ENCODE data around the gene PRKCB. TPM values are rescaled to one million over a fixed set of nuclear protein-coding genes. Genes with fewer than 3 reads are reported as not detected.

PRKCB gene
- total and polyA plus RNA-seq, 2 of the 8 experiments (the other 6 are each of a cell fraction or from before 2014, with no cell fraction given) = 7.1 to 12.1 TPM

GRCh38 chr16:24027466-24027865, 191.7 kb downstream of the PRKCB start:
- H3K56ac ChIP-seq (replicated peaks; ENCODE audit: insufficient read length, low read depth, low read length) = no peak overlapping the region
- H3K79me1 ChIP-seq (ENCODE audit: low read depth, low read length) = no peaks in the 10 kb centered on the region
- H4K91ac ChIP-seq (replicated peaks; ENCODE audit: insufficient read length, low read length) = no peak overlapping the region
- H2BK20ac ChIP-seq (ENCODE audit: low read length) = no peak overlapping the region
- no peak overlapping the region for H3K27ac ChIP-seq (ENCODE audit: low read depth, low read length)
- ChIA-PET CTCF (ENCODE audit: partially characterized antibody) (interaction anchor here (0.8 to 4.9 kb wide), 8 partner anchors 9 to 226 kb away, joined by 3 to 45 read pairs (median 6); no protein-coding TSS in a partner anchor), POLR2A (ENCODE audit: partially characterized antibody) (no interaction called here)
- no peak for FAIRE-seq
- no peaks in the 10 kb centered on the region for H3K36me3 ChIP-seq (ENCODE audit: control insufficient read depth in 2 of 4, insufficient read depth in 4 of 4, low read length in 3 of 4)
- no peak overlapping the region for H3K23ac ChIP-seq (ENCODE audit: insufficient read length)
- WGBS, 2 experiments (ENCODE audit: extremely low coverage in 1 of 2, insufficient coverage in 1 of 2, insufficient read length in 1 of 2, insufficient replicate concordance in 2 of 2, low coverage in 1 of 2, low lambda C conversion rate in 2 of 2, missing lambda C conversion rate in 1 of 2) = 81% methylated on average over 8 of the region's 8 CpGs; no CpG with 5 or more reads in 1 of the 2 experiments
- no peak overlapping the region for H2AFZ ChIP-seq (ENCODE audit: low read length)
- H3K4me2 ChIP-seq (ENCODE audit: insufficient read depth in 1 of 2, low read depth in 2 of 2, low read length in 2 of 2) = no peak overlapping the region
- no peak overlapping the region for H2BK120ac ChIP-seq (replicated peaks; ENCODE audit: low read depth, low read length)
- no peaks in the 10 kb centered on the region for H3K9me3 ChIP-seq (ENCODE audit: insufficient read depth in 2 of 2, low read depth in 1 of 2, low read length in 1 of 2)
- no peaks in the 10 kb centered on the region for H3K27me3 ChIP-seq (replicated peaks in 1 of 4; ENCODE audit: control insufficient read depth in 3 of 4, extremely low read depth in 1 of 4, insufficient read depth in 3 of 4, low read length in 3 of 4)
- no peak overlapping the region for H3K4ac ChIP-seq (replicated peaks; ENCODE audit: insufficient read length, low read depth, low read length)
- H3K14ac ChIP-seq (ENCODE audit: insufficient read length) = no peak overlapping the region
- no peaks in the 10 kb centered on the region for H3K23me2 ChIP-seq (ENCODE audit: low read depth, low read length)
- H3K4me1 ChIP-seq (replicated peaks in 1 of 4; ENCODE audit: control insufficient read depth in 3 of 4, insufficient read depth in 4 of 4, low read length in 3 of 4) = no peaks in the 10 kb centered on the region
- no peak overlapping the region for H2BK15ac ChIP-seq (ENCODE audit: low read length)
- no peak for DNase-seq (ENCODE audit: low read depth in 1 of 2, low spot score in 2 of 2)
- no peak overlapping the region for H4K5ac ChIP-seq (ENCODE audit: insufficient read length, low read depth, low read length)
- TF ChIP-seq ATF3 (IDR thresholded peaks at IDR 0.05; ENCODE audit: insufficient read depth, low read depth, low read length) (no peak), CEBPB (IDR thresholded peaks at IDR 0.05; ENCODE audit: low read depth, low read length) (no peak), GTF2F1 (IDR thresholded peaks at IDR 0.05; ENCODE audit: borderline replicate concordance, low read depth, low read length) (no peak), BCL11A (IDR thresholded peaks at IDR 0.05; ENCODE audit: low read depth in 2 of 2, low read length in 2 of 2) (no peak), SRF (IDR thresholded peaks at IDR 0.05; ENCODE audit: low read depth, low read length) (no peak), SUZ12 (IDR thresholded peaks at IDR 0.05; ENCODE audit: low read length) (no peak), ASH2L (IDR thresholded peaks at IDR 0.05; ENCODE audit: low read length) (no peak), CBX8 (IDR thresholded peaks at IDR 0.05; ENCODE audit: borderline replicate concordance, low read depth, low read length) (no peak), MAX (IDR thresholded peaks at IDR 0.05) (no peak), FOSL1 (IDR thresholded peaks at IDR 0.05; ENCODE audit: insufficient read depth, low read depth, low read length) (no peak), POLR2A (IDR thresholded peaks at IDR 0.05; ENCODE audit: control extremely low read depth in 1 of 2, low read depth in 2 of 2, low read length in 2 of 2) (no peak)
- H2BK5ac ChIP-seq (ENCODE audit: low read depth, low read length) = no peak overlapping the region
- H4K8ac ChIP-seq (ENCODE audit: extremely low read depth, insufficient read depth, low read length) = no peak overlapping the region
- no peak overlapping the region for H3K18ac ChIP-seq (ENCODE audit: extremely low read depth, low read length)
- no peaks in the 10 kb centered on the region for H4K20me1 ChIP-seq (replicated peaks in 1 of 2; ENCODE audit: control insufficient read depth in 1 of 2, insufficient read depth in 2 of 2, low read length in 2 of 2)
- no peak overlapping the region for H2BK12ac ChIP-seq (ENCODE audit: low read depth, low read length)
- no peaks in the 10 kb centered on the region for H3K79me2 ChIP-seq (ENCODE audit: control insufficient read depth in 1 of 2, insufficient read depth in 2 of 2, low read length in 2 of 2)
- no peak overlapping the region for H3K9ac ChIP-seq (replicated peaks in 1 of 4; ENCODE audit: extremely low read depth in 1 of 4, low read depth in 3 of 4, low read length in 3 of 4)
- no peak overlapping the region for H3K4me3 ChIP-seq (ENCODE audit: extremely low read depth in 1 of 4, insufficient read depth in 2 of 4, low read depth in 3 of 4, low read length in 4 of 4)
- no peak overlapping the region for H2AK5ac ChIP-seq (ENCODE audit: low read depth, low read length)
